HG02885 (cell line): ENCODE measurements around the gene DCXR.

ENCODE experiments used
- ATAC-seq: cut with Tn5 transposase; IDR thresholded peaks from one replicate; pipeline ENCODE4 v1.9.1; 2021; ENCODE audit warnings: mild to moderate bottlenecking; ENCODE audit not compliant: unreplicated experiment, poor library complexity

The DCXR gene

DNA sequence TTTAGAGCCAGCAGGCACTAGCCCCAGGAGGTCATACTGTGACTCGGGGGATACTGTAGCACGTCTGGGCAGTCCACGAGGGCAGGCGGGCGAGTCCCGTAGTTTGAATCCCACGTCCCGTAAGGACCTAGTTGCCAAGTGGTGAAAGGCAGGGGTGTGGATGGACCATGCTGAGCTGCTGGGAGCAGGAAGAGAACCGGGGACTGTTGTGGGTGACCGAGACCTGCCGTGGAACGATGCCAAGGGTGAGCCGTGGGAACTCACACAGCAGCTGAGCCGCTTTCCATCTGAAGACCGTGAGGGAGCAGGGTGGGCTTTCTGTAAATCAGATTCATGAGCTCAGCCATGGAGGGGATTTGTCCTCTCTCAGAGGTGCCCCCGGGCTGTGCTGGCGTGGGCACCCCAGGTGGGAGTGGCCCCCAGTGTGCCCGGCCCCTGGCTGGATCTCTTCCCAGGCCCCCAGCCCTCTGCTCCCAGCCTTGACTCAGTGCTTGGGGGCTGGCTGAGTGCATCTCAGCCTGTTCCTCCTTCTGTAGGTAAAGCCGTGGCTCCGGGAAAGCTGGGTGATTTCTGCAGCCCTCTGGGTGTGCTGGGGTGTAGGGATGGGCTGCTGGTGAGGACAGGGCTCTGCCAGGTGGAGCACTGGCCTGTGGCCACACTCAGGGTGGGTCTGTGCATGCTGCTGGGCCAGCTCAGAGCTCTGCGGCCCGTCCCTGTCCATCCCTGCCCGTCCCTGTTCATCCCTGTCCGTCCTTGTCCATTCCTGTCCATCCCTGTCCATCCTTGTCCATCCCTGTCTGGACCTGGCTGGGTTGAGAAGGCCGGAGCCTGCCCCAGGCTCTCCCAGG, 46.4 kb downstream of the DCXR start:
- no peak for ATAC-seq

DNA sequence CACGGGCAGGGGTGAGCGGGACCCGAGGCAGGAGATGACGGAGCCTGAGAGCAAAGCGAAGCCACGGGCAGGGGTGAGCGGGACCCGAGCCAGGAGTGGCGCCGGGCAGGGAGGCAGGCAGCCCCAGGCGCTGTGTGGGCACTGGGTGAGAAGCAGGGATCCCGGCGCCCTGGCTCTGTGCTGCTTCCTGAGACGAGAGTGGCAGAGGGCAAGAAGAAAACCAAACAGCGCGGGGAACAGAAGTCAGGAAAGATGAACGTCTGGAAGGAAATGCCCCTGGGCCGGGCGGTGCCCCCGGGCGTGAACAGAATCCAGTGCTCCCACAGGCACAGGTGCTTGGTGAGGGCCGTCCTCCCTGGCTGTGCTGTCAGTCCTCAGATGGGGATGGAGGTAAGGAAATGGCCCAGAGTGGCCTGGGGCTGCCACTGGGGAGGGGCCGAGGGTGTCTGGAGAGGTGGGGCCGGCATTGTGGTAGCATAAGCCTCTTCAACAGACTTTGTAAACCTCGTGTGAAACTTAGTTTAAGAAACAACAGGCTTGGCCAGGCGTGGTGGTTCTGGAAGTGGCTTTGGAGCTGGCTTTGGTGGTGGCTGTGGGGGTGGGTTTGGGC, 50.2 kb downstream of the DCXR start:
- no peak for ATAC-seq

DNA sequence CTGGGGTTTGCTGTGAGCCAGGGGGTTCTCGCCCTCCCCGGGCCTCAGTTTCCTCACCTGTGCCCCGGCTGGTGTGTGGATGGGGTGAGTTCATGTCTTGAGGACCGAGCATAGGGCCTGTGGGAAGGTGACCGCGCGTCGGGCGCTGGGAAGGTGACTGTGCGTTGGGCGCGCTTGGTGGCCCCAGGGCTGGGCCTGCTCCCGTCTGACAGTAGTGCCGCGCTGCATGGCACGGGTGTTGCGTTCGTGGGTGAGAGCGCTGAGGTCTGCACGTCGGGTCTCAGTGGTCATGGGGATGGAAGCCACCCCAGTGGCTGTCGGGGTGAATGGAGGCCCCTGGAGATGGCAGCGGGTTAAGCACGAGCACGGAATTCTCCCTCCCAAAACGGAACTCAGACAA, 50.9 kb downstream of the DCXR start:
- ATAC-seq: no peak
